Activated T-cell treated with anti-CD3 and anti-CD28 coated beads for 24 hours (primary cell): ENCODE measurements around the gene RNH1.
"Not testable (repeated sequence)": the region's sequence is repeated elsewhere in the genome, so short reads cannot be mapped to it uniquely, and the experiment has no call there.

Source experiments
- DNase-seq: peaks from one replicate; pipeline ENCODE4 v3.0.0-alpha.2; 2020; ENCODE audit warnings: low read depth

RNH1 gene

DNA sequence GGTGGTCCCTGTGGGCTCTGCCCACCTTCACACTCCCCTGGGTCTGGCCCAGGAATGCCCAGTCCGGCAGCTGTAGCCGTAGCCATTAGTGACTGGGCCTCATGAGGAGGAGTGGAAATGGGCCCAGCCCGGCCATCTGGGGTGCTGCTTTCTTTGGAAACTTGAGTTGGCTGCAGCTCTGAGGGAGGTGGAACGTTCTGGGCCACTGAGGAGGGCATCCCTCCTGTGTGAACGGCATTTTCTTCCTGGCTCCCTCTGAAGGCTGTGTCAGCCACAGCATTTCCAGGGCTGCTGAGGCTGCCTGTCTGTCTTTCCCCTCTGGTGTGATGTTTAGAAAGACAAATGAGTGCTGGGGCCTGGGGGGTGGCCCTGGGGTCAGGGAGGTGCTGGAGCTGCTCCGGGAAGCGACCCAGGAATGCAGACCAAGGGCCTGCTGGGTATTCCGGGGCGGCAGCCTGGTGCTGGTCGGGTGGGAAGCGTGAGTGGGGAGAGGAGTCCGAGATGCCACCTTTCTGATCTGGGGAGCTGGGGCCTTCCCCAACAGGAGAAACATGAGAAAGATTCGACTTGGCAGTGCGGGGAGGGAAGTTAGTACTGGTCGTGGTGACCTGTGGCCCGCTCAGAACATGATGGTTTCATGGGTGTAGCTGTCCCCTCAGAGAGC is 29.9 kb downstream of the RNH1 start:
- no peak for DNase-seq

DNA sequence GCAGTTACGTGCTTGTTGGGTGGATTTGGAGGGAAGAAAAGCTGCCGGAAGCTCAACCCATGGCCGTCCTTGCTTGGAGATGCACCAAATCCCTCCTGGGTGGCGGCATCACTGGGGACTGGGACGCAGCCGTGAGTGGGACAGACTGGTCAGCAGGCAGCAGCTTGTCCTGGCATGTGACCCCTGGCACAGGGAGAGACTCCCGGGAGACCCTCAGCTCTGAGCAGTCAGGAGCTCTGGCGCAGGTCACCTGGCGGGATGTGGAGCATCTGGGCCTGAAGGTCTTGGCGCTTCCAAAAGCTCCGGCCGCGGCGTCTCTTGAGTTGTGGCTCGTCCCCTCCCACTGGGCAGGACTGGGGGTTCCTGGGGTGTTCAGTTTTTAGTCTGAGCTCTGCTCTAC is 30.6 kb downstream of the RNH1 start:
- no peak for DNase-seq

GRCh38 chr11:475941-476340 is 31.1 kb downstream of the RNH1 start:
- DNase-seq, result no peak

- no peak for DNase-seq
These were observed 32.0 kb downstream of the RNH1 start for GRCh38 chr11:474914-475506.

GRCh38 chr11:473962-474785 is 32.9 kb downstream of the RNH1 start:
- no peak for DNase-seq

- DNase-seq, result no peak
These were observed 33.6 kb downstream of the RNH1 start for GRCh38 chr11:473415-473814.

- DNase-seq, result no peak
These were observed 34.2 kb downstream of the RNH1 start for GRCh38 chr11:472816-473215.

- DNase-seq, result no peak
These were observed 34.8 kb downstream of the RNH1 start for GRCh38 chr11:472272-472671.

- DNase-seq, result no peak
These were observed 35.4 kb downstream of the RNH1 start for GRCh38 chr11:471468-472145.

DNA sequence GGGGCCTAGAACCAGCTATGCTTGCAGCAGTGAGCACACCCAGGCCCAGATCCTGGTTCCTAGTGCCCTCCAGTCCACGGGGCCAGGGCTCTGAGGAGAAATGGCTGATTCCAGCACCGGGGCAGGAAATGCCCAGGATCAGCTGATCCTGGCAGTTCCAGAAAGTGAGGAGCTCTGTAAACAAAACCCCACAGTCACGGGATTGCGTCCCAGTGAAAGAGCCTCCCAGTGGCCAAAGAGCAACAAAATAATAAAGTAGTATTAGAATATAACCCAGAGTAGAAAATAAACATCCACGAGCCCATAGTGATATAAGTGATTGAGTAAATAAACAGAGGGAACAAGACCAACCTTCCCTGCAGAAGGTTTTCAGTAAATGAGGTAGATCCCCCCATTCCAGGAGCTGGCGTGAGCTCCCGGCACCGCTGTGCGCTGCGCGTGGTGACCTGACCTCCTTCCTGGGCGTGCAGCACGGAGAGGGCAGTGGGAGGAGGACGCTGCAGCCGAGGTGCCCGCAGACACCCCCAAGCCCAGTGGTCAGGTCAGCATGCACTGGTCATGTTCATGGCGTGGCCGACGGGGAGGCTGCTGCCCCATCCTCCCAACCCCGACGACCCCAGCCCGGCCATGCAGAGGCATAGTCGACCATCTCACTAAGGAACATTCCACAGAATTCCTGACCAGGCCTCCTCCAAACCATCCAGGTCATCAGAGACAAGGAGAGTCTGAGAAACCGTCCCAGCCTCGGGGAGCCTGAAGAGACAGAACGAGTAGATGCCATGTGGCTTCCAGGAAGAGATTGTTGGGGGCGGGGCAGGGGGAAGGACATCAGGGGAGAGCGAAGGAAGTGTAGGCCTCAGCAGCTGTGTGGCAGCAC is 37.1 kb downstream of the RNH1 start:
- no peak for DNase-seq

- DNase-seq, result not testable (repeated sequence)
These were observed 37.9 kb downstream of the RNH1 start for GRCh38 chr11:469026-469683.

DNA sequence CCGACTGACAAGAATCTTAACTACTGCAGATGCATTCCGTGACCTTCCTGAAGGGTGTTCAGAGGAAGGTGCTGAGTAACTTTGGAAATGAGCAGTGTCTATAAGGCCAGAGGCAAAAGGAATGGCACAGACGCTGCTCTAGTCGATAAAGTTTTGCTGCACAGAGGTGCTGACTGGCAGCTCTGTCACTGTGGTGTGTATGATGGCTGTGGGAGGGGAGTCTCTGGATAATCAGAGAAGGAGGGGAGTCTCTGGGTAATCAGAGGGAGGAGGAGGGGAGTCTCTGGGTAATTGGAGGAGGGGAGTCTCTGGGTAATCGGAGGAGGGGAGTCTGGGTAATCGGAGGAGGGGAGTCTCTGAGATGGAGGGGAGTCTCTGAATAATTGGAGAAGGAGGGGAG is 38.5 kb downstream of the RNH1 start:
- no peak for DNase-seq

- DNase-seq, result no peak
These were observed 39.0 kb downstream of the RNH1 start for GRCh38 chr11:468036-468435.

GRCh38 chr11:465896-466530 is 41.0 kb downstream of the RNH1 start:
- DNase-seq, result no peak

GRCh38 chr11:464316-464715 is 42.7 kb downstream of the RNH1 start:
- DNase-seq, result no peak

GRCh38 chr11:462107-462890 is 44.7 kb downstream of the RNH1 start:
- no peak for DNase-seq

DNA sequence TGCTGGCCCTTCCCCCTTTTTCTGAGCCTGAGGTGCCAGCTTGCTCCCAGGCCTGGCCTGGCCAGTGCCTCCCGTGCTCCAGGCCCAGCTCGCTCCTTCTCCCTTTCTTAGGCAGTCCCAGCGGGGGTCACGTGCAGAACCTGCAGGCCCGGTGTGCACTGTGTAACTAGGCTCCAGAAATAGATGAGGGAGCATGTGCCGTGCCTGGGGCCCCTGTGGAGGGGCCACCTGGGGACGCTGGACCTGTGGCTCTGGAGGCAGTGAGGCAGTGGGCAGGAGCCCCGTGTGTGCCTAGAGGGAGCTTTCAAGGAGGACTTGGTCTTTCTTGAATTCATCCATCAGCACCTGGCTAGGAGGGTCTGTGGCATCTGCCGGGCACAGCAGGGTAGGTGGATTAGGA is 45.4 kb downstream of the RNH1 start:
- no peak for DNase-seq

DNA sequence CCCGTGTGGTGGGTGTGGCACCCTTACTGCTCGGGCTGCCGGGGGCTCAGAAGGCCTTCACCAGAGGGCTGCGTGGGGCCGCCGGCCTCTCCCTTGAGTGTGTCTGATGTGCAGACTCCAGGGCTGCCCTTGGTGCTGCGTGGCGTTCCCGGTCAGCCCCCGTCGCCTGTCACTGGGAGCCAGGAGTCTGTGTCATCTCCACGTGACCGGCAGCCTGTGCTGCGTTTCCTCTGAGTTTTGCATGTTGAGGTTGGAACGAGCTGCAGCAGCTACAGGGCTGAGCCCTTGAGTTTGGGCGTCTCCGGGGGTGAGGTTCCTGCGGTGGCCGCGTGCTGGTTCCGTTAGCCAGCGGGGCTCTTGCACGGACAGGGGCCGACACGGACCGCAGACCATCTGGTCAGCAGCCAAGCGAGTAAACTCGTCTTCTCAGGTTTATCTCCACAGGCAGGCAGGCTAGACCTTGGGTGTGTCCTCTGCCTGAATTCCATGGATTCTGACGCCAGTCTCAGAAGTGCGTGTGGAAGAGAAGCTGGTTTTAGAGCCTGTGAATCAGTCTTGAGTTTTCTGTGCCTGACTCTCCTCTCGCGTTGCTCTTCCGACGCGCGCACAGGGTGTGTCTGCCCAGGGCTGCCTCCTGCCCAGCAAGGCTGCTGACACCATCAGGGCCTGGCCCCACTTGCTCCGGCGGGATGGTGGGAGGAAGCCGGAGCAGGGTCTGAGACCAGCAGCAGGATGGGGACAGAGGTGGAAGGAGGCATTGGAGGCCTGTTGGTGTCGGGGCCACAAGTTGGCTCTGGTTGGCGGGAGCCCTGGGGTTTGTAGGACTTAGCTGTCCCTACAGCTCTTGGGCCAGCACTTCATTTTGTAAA is 46.5 kb downstream of the RNH1 start:
- DNase-seq, result no peak
